HepG2 (cell line): ENCODE measurements around the gene BDNF. TPM values are rescaled to one million over a fixed set of nuclear protein-coding genes. Genes with fewer than 3 reads are reported as not detected.
A peak's percentile ranks its signal among the peaks of the same experiment; 100 is the strongest.

Experiments used
- ATAC-seq: fragments of 200-7000 bp; cut with Tn5 transposase; 3 replicates; pipeline ENCODE4 v1.9.1; 2020; ENCODE audit warnings: mild to moderate bottlenecking, moderate library complexity
- BruUV-seq: library from RNA; stranded (reverse); fragments of 400-500 nt; replicated peaks from 2 replicates; lab custom pipeline; 2021; lab: Mats Ljungman, UMichigan
- CTCF ChIA-PET: fragments of 300-600 bp; formaldehyde crosslinking; extraction: SDS; loops from one replicate; lab custom pipeline; 2021; ENCODE audit warnings: low total read pairs, inconsistent platforms, low intra/inter-chr PET ratio; lab: Yijun Ruan, JAX
- POLR2A ChIA-PET: fragments of 350-600 bp; sonication (Branson Sonifier 250); formaldehyde crosslinking; loops from one replicate; lab custom pipeline; 2020; ENCODE audit warnings: antibody characterized with exemption, inconsistent platforms; lab: Yijun Ruan, JAX
- DNase-seq: peaks from one replicate; pipeline ENCODE4 v3.0.0-alpha.2; 2015; ENCODE audit warnings: low spot score
- FAIRE-seq: peaks from 3 replicates; lab custom pipeline; 2011; peaks lifted over from hg19 to GRCh38; lab: Jason Lieb, UNC
- H2AFZ ChIP-seq: one replicate; pipeline ENCODE4 v1.6.1; 2011; ENCODE audit warnings: low read length, inconsistent platforms
- H3K27ac ChIP-seq: fragments of 300-600 bp; 3 replicates; pipeline ENCODE4 v1.8.0; 2011; ENCODE audit warnings: mixed run types, mild to moderate bottlenecking, mixed read lengths, low read length, inconsistent platforms; ENCODE audit not compliant: insufficient read depth; ENCODE audit errors: extremely low read length
- H3K27me3 ChIP-seq, 2 experiments: fragments of 200-600 bp in 1 of 2; 2 replicates in 1 of 2; 3 replicates in 1 of 2; pipeline versions ENCODE4 v1.6.0 to v1.8.0; 2011; ENCODE audit warnings: low read length in 2 of 2, mild to moderate bottlenecking in 2 of 2, moderate library complexity in 2 of 2, inconsistent platforms in 1 of 2; ENCODE audit not compliant: insufficient read depth in 2 of 2, control insufficient read depth in 1 of 2
- H3K36me3 ChIP-seq, 2 experiments: fragments of 200-600 bp in 1 of 2; replicated peaks in 1 of 2; 2 replicates in 1 of 2; 3 replicates in 1 of 2; pipeline versions ENCODE4 v1.5.1 to v1.8.0; 2011; ENCODE audit warnings: low read length in 2 of 2, inconsistent platforms in 1 of 2; ENCODE audit not compliant: insufficient read depth in 2 of 2, control insufficient read depth in 1 of 2
- H3K4me1 ChIP-seq: 2 replicates; pipeline ENCODE4 v1.5.1; 2012; ENCODE audit warnings: low read length, inconsistent platforms; ENCODE audit not compliant: insufficient read depth
- H3K4me2 ChIP-seq: 2 replicates; pipeline ENCODE4 v1.6.0; 2011; ENCODE audit warnings: low read depth, low read length, inconsistent platforms
- H3K4me3 ChIP-seq, 3 experiments: fragments of 200-600 bp in 1 of 3; sonication (generic), shearing (Covaris generic) in 1 of 3; replicated peaks in 1 of 3; 2 replicates each; pipeline ENCODE4 v1.5.1; 2011 to 2016; ENCODE audit warnings: low read length in 3 of 3, inconsistent platforms in 2 of 3, low read depth in 2 of 3, mild to moderate bottlenecking in 2 of 3, control low read depth in 1 of 3, mixed read lengths in 1 of 3; ENCODE audit not compliant: insufficient read depth in 1 of 3
- H3K79me2 ChIP-seq: one replicate; pipeline ENCODE4 v1.6.1; 2011; ENCODE audit warnings: low read length, inconsistent platforms; ENCODE audit not compliant: insufficient read depth
- H3K9ac ChIP-seq: 2 replicates; pipeline ENCODE4 v1.6.0; 2011; ENCODE audit warnings: mild to moderate bottlenecking, low read depth, low read length, inconsistent platforms; ENCODE audit not compliant: insufficient read depth
- H3K9me3 ChIP-seq: 2 replicates; pipeline ENCODE4 v1.5.1; 2012; ENCODE audit warnings: mild to moderate bottlenecking, low read length
- H4K20me1 ChIP-seq: 2 replicates; pipeline ENCODE4 v1.6.0; 2011; ENCODE audit warnings: inconsistent platforms, mild to moderate bottlenecking, low read length, moderate library complexity; ENCODE audit not compliant: insufficient read depth
- ATF2 ChIP-seq: sonication (generic); formaldehyde crosslinking; IDR thresholded peaks from 2 replicates; pipeline ENCODE4 v1.4.0; 2020; ENCODE audit warnings: missing genetic modification reagents
- DNMT1 ChIP-seq: sonication (generic); formaldehyde crosslinking; IDR thresholded peaks from 2 replicates; pipeline ENCODE4 v1.5.1; 2020; ENCODE audit warnings: mild to moderate bottlenecking, missing genetic modification reagents
- HNRNPK ChIP-seq: fragments of 200-400 bp; formaldehyde crosslinking; IDR thresholded peaks from 2 replicates; pipeline ENCODE4 v1.6.1; 2018; ENCODE audit warnings: low read length, low read depth, moderate library complexity, mild to moderate bottlenecking; ENCODE audit not compliant: poor library complexity, severe bottlenecking
- KMT2B ChIP-seq: IDR thresholded peaks from 2 replicates; pipeline ENCODE4 v1.6.1; 2016; ENCODE audit warnings: missing genetic modification reagents, missing compliant biosample characterization
- NFYC ChIP-seq: IDR thresholded peaks from 2 replicates; pipeline ENCODE4 v1.6.1; 2016; ENCODE audit warnings: missing genetic modification reagents, missing compliant biosample characterization
- NR2F1 ChIP-seq, 2 experiments: fragments of 450-650 bp in 1 of 2; formaldehyde crosslinking in 1 of 2; IDR thresholded peaks; 2 replicates each; pipeline versions ENCODE4 v1.5.0 to v1.6.1; 2016 to 2020; ENCODE audit warnings: mild to moderate bottlenecking in 1 of 2, missing compliant biosample characterization in 1 of 2, missing genetic modification reagents in 1 of 2, moderate library complexity in 1 of 2
- NR2F2 ChIP-seq: IDR thresholded peaks from 2 replicates; pipeline ENCODE4 v1.6.1; 2012; ENCODE audit warnings: low read depth, inconsistent platforms, borderline replicate concordance
- TGIF2 ChIP-seq: IDR thresholded peaks from 2 replicates; pipeline ENCODE4 v1.6.1; 2016; ENCODE audit warnings: control low read depth, missing compliant biosample characterization
- ZNF160 ChIP-seq: sonication (generic); formaldehyde crosslinking; IDR thresholded peaks from 2 replicates; pipeline ENCODE4 v1.8.0; 2022; ENCODE audit warnings: mild to moderate bottlenecking, inconsistent platforms, missing genetic modification reagents
- ZNF460 ChIP-seq: sonication (generic); formaldehyde crosslinking; IDR thresholded peaks from 2 replicates; pipeline ENCODE4 v1.5.1; 2020; ENCODE audit warnings: missing genetic modification reagents, mild to moderate bottlenecking, borderline replicate concordance
- WGBS: methylation state at CpG from one replicate; pipeline ENCODE4 v1.1.6; 2017; ENCODE audit warnings: low lambda C conversion rate; 5-methylcytosine and 5-hydroxymethylcytosine counted together
- in situ Hi-C: cut with HindIII; loops from 2 replicates; pipeline ENCODE4 v1.10.0; 2017; ENCODE audit warnings: low pct_unique_long_range_greater_than_20kb; ENCODE audit not compliant: extremely low pct_ligation_motif_present
- intact Hi-C: fragments of 100-400 bp; cut with micrococcal nuclease; formaldehyde crosslinking; loops from one replicate; pipeline ENCODE4 v1.10.0; 2022; ENCODE audit not compliant: unreplicated experiment
- polyA plus RNA-seq, 8 experiments: library from polyadenylated mRNA; depleted of rRNA in 3 of 8; stranded (reverse) in 7 of 8; unstranded in 1 of 8; fragments of >200 nt; fragmentation: Illumina TruSeq in 4 of 8; extraction: Trizol in 4 of 8; gene quantifications; 2 replicates each; pipeline versions ENCODE4 v1.2.1 to v1.2.3, GENCODE V29; 2011 to 2016; ENCODE audit warnings: low read depth in 4 of 8, missing spikeins in 1 of 8, mixed read lengths in 1 of 8; ENCODE audit not compliant: insufficient read depth in 1 of 8
- total RNA-seq, 5 experiments: library from RNA; depleted of rRNA; stranded (reverse); fragments of >200 nt; fragmentation: Illumina TruSeq; extraction: Trizol; gene quantifications; 2 replicates each; pipeline ENCODE4 v1.2.3, GENCODE V29; 2016; ENCODE audit warnings: low read depth in 1 of 5
- TF ChIP-seq, protein P1 (sequence below): fragments of 450-650 bp; IDR thresholded peaks from 2 replicates; pipeline ENCODE4 v1.6.1; 2016

Gene BDNF
- total and polyA plus RNA-seq, 2 of the 13 experiments (the other 11 are each of a cell fraction or from before 2014, with no cell fraction given), result 0.02 TPM; not detected in 1

- Histone ChIP-seq H3K9me3 (no peaks in the 10 kb centered on the region), H3K27ac (no peak overlapping the region), H3K36me3 (no peaks in the 10 kb centered on the region), H3K4me3 (no peak overlapping the region), H3K79me2 (no peaks in the 10 kb centered on the region), H3K27me3 (peaks cover 0 to 7% of the 10 kb centered on the region in 2 experiments; a peak in 1 of 5 replicates), H2AFZ (no peak overlapping the region), H3K4me2 (no peak overlapping the region), H3K4me1 (no peaks in the 10 kb centered on the region), H4K20me1 (no peaks in the 10 kb centered on the region), H3K9ac (no peak overlapping the region)
- ChIA-PET POLR2A (no interaction called here), CTCF (no interaction called here)
- peak; percentile 9 for DNase-seq
- WGBS, result 30% methylated on average over 12 of the region's 12 CpGs
- TF ChIP-seq HNRNPK (peak; percentile 26), NFYC (CRISPR knock-in tag) (no peak)
- intact Hi-C loops (no loop called here), in situ Hi-C loops (no loop called here)
- no peak for FAIRE-seq
- BruUV-seq, result no TSS peak
- ATAC-seq, result no peak
Observed at GRCh38 chr11:27656806-27657483, 43.3 kb downstream of the BDNF start.

DNA sequence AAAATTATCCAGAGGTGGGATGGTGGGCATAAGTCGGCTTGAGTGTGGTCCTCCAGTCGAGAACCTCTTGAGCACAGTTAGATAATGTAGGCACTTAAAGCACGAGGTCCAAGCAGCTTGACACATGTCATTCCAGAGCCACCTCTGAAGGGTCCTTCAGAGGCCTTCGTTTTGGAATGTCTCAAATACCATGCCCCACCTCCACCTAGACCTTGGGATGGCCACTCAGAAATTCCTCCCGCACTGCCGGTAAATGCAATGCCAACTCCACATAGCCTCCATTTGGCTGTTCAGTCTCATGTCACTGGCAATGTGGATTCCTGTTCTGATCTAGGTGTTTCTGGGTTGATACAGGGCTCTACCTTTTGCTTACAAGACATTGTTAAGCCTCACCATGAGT is 43.9 kb downstream of the BDNF start:
- no peak overlapping the region for H3K27ac ChIP-seq
- H3K36me3 ChIP-seq, result no peaks in the 10 kb centered on the region
- CTCF ChIA-PET, result no interaction called here
- H2AFZ ChIP-seq, result no peak overlapping the region
- TF ChIP-seq KMT2B (CRISPR knock-in tag) (no peak), DNMT1 (no peak), ZNF460 (CRISPR knock-in tag) (no peak), TGIF2 (CRISPR knock-in tag) (no peak), NR2F2 (no peak), NR2F1 (CRISPR knock-in tag; IDR thresholded peaks at IDR 0.05) (no peak), ZNF160 (CRISPR knock-in tag) (no peak), ATF2 (CRISPR knock-in tag) (no peak)
- TF ChIP-seq, protein P1, sequence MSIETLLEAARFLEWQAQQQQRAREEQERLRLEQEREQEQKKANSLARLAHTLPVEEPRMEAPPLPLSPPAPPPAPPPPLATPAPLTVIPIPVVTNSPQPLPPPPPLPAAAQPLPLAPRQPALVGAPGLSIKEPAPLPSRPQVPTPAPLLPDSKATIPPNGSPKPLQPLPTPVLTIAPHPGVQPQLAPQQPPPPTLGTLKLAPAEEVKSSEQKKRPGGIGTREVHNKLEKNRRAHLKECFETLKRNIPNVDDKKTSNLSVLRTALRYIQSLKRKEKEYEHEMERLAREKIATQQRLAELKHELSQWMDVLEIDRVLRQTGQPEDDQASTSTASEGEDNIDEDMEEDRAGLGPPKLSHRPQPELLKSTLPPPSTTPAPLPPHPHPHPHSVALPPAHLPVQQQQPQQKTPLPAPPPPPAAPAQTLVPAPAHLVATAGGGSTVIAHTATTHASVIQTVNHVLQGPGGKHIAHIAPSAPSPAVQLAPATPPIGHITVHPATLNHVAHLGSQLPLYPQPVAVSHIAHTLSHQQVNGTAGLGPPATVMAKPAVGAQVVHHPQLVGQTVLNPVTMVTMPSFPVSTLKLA, result peak; percentile 89
- TF ChIP-seq, all 625 proteins: peak for 1
- POLR2A ChIA-PET, result no interaction called here
- no peak for ATAC-seq
- H3K9ac ChIP-seq, result no peak overlapping the region
- BruUV-seq, result no TSS peak
- H3K4me3 ChIP-seq, result no peak overlapping the region
- H4K20me1 ChIP-seq, result no peaks in the 10 kb centered on the region
- H3K9me3 ChIP-seq, result no peaks in the 10 kb centered on the region
- FAIRE-seq, result no peak
- no peaks in the 10 kb centered on the region for H3K4me1 ChIP-seq
- H3K4me2 ChIP-seq, result no peak overlapping the region
- no peak for DNase-seq
- no peaks in the 10 kb centered on the region for H3K79me2 ChIP-seq
- 12% methylated on average over 6 of the region's 6 CpGs for WGBS
- intact Hi-C loops, result no loop called here
- in situ Hi-C loops, result no loop called here
- peaks cover 0 to 7% of the 10 kb centered on the region in 2 experiments; a peak in 1 of 5 replicates for H3K27me3 ChIP-seq
